ENCODE measurements around the gene COX17.

GRCh38 chr3:119672776-119673175, 4.4 kb downstream of the COX17 start:
- no peak for TF ChIP-seq POLR2A (IDR thresholded peaks at IDR 0.05)
- TF ChIP-seq, protein P1, sequence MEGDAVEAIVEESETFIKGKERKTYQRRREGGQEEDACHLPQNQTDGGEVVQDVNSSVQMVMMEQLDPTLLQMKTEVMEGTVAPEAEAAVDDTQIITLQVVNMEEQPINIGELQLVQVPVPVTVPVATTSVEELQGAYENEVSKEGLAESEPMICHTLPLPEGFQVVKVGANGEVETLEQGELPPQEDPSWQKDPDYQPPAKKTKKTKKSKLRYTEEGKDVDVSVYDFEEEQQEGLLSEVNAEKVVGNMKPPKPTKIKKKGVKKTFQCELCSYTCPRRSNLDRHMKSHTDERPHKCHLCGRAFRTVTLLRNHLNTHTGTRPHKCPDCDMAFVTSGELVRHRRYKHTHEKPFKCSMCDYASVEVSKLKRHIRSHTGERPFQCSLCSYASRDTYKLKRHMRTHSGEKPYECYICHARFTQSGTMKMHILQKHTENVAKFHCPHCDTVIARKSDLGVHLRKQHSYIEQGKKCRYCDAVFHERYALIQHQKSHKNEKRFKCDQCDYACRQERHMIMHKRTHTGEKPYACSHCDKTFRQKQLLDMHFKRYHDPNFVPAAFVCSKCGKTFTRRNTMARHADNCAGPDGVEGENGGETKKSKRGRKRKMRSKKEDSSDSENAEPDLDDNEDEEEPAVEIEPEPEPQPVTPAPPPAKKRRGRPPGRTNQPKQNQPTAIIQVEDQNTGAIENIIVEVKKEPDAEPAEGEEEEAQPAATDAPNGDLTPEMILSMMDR (IDR thresholded peaks at IDR 0.05) = no peak
